ENCODE data around the gene SELENOT. TPM values are rescaled to one million over a fixed set of nuclear protein-coding genes. Genes with fewer than 3 reads are reported as not detected.
"Not testable (repeated sequence)": the region's sequence is repeated elsewhere in the genome, so short reads cannot be mapped to it uniquely, and the experiment has no call there.

SELENOT gene
- total and polyA plus RNA-seq, 2 donors from 2014 or later, result 116 to 120 TPM

GRCh38 chr3:150613709-150614480 is 10.8 kb downstream of the SELENOT start:
- Histone ChIP-seq H3K27ac (ENCODE audit: low read depth in 2 of 2, low read length in 2 of 2) (no peak overlapping the region), H3K36me3 (ENCODE audit: control insufficient read depth in 2 of 3, insufficient read depth in 3 of 3, low read length in 3 of 3) (peaks cover 0 to 2% (median 0%) of the 10 kb centered on the region in 3 donors), H3K4me3 (ENCODE audit: low read length in 3 of 3) (no peak overlapping the region), H3K9ac (ENCODE audit: low read length in 3 of 3) (no peak overlapping the region), H3K9me3 (ENCODE audit: control insufficient read depth in 2 of 3, insufficient read depth in 1 of 3, low read length in 3 of 3) (no peaks in the 10 kb centered on the region), H3K27me3 (ENCODE audit: control insufficient read depth, insufficient read depth, low read length) (no peaks in the 10 kb centered on the region), H3K4me1 (ENCODE audit: control insufficient read depth in 2 of 3, insufficient read depth in 2 of 3, low read depth in 1 of 3, low read length in 3 of 3) (peaks cover 0 to 5% (median 4%) of the 10 kb centered on the region in 3 donors)
- DNase-seq (no peak), FAIRE-seq (no peak)
- TF ChIP-seq CTCF (IDR thresholded peaks at IDR 0.05; ENCODE audit: borderline replicate concordance, extremely low read depth, insufficient read depth), result no peak
- intact Hi-C loops (cut with DNase I), result no loop called here

- Histone ChIP-seq H3K27ac (ENCODE audit: low read depth in 2 of 2, low read length in 2 of 2) (no peak overlapping the region), H3K36me3 (ENCODE audit: control insufficient read depth in 2 of 3, insufficient read depth in 3 of 3, low read length in 3 of 3) (peaks cover 0 to 2% (median 2%) of the 10 kb centered on the region in 3 donors), H3K27me3 (ENCODE audit: control insufficient read depth, insufficient read depth, low read length) (no peaks in the 10 kb centered on the region), H3K4me1 (ENCODE audit: control insufficient read depth in 2 of 3, insufficient read depth in 2 of 3, low read depth in 1 of 3, low read length in 3 of 3) (peaks cover 0 to 2% (median 0%) of the 10 kb centered on the region in 3 donors), H3K4me3 (ENCODE audit: low read length in 3 of 3) (no peak overlapping the region), H3K9me3 (ENCODE audit: control insufficient read depth in 2 of 3, insufficient read depth in 1 of 3, low read length in 3 of 3) (no peaks in the 10 kb centered on the region), H3K9ac (ENCODE audit: low read length in 3 of 3) (no peak overlapping the region)
- FAIRE-seq (no peak), DNase-seq (no peak)
- no peak for TF ChIP-seq CTCF (IDR thresholded peaks at IDR 0.05; ENCODE audit: borderline replicate concordance, extremely low read depth, insufficient read depth)
- intact Hi-C loops (cut with DNase I), result no loop called here
Observed at GRCh38 chr3:150620002-150620689, 17.0 kb downstream of the SELENOT start.

GRCh38 chr3:150622955-150623354 is 19.8 kb downstream of the SELENOT start:
- H3K36me3 ChIP-seq (ENCODE audit: control insufficient read depth in 2 of 3, insufficient read depth in 3 of 3, low read length in 3 of 3), result peaks cover 3 to 11% (median 4%) of the 10 kb centered on the region in 3 donors
- H3K4me1 ChIP-seq (ENCODE audit: control insufficient read depth in 2 of 3, insufficient read depth in 2 of 3, low read depth in 1 of 3, low read length in 3 of 3); DNase-seq; H3K9ac ChIP-seq (ENCODE audit: low read length in 3 of 3); H3K27me3 ChIP-seq (ENCODE audit: control insufficient read depth, insufficient read depth, low read length); H3K9me3 ChIP-seq (ENCODE audit: control insufficient read depth in 2 of 3, insufficient read depth in 1 of 3, low read length in 3 of 3); intact Hi-C loops (cut with DNase I); H3K27ac ChIP-seq (ENCODE audit: low read depth in 2 of 2, low read length in 2 of 2); FAIRE-seq; H3K4me3 ChIP-seq (ENCODE audit: low read length in 3 of 3): not testable (repeated sequence)

- FAIRE-seq, result no peak
- Histone ChIP-seq H3K4me1 (ENCODE audit: control insufficient read depth in 2 of 3, insufficient read depth in 2 of 3, low read depth in 1 of 3, low read length in 3 of 3) (peaks cover 0 to 2% (median 0%) of the 10 kb centered on the region in 3 donors), H3K36me3 (ENCODE audit: control insufficient read depth in 2 of 3, insufficient read depth in 3 of 3, low read length in 3 of 3) (peaks cover 2 to 11% (median 3%) of the 10 kb centered on the region in 3 donors), H3K9me3 (ENCODE audit: control insufficient read depth in 2 of 3, insufficient read depth in 1 of 3, low read length in 3 of 3) (no peaks in the 10 kb centered on the region), H3K9ac (ENCODE audit: low read length in 3 of 3) (no peak overlapping the region), H3K27me3 (ENCODE audit: control insufficient read depth, insufficient read depth, low read length) (no peaks in the 10 kb centered on the region), H3K27ac (ENCODE audit: low read depth in 2 of 2, low read length in 2 of 2) (no peak overlapping the region), H3K4me3 (ENCODE audit: low read length in 3 of 3) (no peak overlapping the region)
- DNase-seq, result no peak
- intact Hi-C loops (cut with DNase I), result no loop called here
- TF ChIP-seq CTCF (IDR thresholded peaks at IDR 0.05; ENCODE audit: borderline replicate concordance, extremely low read depth, insufficient read depth), result no peak
Observed at GRCh38 chr3:150623945-150624344, 20.8 kb downstream of the SELENOT start.

All from kidney (tissue), 14 donors.